EL (cell line): ENCODE measurements around the gene MYT1.

Experiments
- DNase-seq: peaks from one replicate; pipeline ENCODE4 v3.0.0-alpha.2; 2016

MYT1 gene

DNA sequence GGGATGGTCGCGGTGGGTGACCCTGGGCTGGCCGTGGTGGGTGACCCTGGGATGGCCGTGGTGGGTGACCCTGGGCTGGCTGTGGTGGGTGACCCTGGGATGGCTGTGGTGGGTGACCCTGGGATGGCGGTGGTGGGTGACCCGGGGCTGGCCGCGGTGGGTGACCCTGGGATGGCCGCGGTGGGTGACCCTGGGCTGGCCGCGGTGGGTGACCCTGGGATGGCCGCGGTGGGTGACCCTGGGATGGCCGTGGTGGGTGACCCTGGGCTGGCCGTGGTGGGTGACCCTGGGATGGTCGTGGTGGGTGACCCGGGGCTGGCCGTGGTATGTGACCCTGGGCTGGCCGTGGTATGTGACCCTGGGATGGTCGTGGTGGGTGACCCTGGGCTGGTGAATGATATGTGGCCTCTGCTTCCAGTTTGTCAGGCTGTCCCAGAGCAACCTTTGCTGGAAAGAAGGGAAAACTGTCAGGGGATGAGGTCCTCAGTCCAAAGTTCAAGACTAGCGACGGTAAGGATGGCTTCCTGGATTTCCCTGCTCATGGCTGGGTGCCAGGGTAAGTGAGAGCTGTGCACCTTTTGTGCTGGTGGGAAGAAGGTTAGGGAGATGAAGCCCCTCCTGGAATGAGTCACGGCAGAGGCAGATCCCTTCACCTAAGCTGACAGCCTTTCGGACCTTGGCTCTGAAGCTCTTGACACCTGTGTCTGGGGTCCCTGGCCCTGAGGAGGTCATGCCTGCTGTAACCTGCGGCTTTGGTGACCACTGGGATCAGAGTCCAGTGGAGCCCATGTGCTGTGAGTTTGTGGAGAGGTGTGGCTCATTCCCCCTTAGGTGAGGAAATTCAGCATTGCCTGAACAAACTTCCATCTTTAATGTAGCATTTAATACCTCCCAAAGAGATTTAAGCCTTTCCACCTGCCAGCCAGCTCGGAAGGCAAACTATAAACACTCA, 72.2 kb downstream of the MYT1 start:
- DNase-seq = no peak

DNA sequence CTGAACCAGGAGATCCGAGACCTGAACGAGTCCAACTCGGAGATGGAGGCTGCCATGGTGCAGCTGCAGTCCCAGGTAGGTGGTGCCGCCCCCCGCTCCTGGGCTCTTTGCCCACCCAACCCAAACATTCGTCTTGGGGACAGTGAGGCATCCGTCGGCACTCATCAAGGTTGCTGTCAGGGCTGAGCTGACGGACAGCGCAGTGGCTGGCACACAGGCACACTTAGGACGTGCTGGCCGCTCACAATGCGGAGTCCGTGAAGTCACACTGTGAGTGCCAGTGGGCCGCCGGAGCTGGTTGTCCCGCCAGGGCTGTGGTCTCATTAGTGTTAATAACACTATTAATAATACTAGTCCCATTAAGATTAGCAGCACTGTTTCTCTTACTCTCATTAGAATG, 73.1 kb downstream of the MYT1 start:
- DNase-seq = no peak

DNA sequence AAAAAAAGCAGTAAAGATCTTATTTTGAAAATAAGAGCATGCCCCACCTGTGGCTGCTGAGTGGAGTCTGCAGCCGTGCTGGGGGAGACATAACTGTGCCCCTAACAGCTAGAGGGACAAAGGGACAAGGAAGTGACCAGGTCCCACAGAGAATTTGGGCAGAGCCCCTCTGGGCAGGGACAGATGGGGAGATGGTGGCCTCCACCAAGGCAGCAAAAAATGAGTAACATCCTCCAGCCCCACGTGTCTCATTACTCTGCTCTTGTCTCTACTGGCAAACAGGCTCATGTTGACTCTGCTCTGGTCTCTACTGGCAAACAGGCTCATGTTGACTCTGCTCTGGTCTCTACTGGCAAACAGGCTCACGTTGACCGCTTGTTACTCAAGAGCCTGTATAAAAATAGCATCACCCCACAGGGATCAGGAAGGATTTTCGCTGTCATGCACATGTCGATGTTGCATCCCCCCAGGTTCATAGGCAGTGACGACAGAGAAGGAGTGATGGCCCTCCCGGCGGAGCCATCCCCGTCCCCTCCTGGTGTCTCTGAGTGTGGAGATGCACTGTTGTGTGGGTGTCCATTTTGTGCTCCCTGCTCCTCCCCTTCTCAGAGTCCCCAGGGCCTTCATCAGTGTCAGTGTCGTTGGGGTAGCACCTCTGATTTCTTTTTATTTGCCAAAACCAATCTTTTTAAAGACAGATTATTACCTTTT, 74.0 kb downstream of the MYT1 start:
- DNase-seq = no peak

DNA sequence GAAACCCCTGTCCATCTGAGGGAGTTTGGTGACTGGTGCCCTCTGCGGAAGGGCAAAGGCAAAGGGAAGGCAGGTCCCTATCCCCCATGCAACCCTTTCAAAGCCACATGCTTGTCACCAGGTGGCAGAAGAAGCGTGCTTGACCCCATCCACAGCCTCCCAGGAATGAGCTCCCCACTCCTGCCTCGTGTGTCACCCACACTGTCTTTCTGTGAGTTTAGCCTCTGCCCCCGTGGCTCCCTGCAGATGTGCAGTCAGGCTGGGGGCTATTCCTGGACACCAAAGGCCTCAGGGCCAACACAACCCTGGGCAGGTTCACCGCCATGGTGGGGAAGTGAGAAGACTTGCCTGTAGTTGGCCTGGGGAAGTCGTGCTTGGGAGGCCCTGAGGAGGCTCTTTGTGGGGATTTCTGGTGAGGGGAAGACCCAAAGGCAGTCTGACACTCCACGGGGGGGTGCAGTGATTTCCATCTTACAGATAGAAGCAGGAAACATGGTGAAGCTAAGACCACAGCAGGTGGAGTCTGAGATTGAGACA, 74.7 kb downstream of the MYT1 start:
- no peak for DNase-seq

DNA sequence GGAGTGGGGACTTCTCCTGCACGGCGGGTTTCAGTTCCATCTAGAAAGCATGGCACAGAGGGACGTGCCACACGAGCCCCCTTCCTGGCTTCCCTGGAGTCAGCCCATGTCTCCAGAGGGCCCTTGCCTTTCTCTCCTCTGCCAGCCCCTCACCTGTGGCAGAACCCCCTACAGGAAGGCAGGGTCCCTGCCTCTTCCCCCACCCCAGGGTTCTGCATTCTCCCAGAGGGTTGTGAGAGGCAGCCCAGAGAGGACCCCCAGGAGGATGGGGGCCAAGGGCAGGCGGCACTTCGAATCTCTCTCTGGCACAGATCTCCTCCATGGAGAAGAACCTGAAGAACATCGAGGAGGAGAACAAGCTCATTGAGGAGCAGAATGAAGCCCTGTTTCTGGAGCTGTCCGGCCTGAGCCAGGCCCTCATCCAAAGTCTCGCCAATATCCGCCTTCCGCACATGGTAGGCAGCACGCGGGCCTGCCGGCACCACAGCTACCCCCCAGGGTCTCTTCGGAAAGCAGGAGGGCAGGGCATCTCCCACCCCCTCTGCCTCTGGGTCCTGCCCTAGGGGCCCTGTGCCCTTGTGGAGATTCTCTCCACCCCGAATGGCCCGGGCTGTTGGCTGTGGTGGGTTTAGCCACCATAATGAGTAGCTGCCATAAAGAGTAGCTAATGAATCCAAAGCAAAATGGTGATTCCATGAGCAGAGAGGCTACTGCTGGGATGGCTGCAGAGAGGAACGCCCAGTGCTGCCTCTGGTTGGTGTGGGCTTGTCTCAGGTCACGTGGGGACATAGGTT, 75.4 kb downstream of the MYT1 start:
- no peak for DNase-seq

DNA sequence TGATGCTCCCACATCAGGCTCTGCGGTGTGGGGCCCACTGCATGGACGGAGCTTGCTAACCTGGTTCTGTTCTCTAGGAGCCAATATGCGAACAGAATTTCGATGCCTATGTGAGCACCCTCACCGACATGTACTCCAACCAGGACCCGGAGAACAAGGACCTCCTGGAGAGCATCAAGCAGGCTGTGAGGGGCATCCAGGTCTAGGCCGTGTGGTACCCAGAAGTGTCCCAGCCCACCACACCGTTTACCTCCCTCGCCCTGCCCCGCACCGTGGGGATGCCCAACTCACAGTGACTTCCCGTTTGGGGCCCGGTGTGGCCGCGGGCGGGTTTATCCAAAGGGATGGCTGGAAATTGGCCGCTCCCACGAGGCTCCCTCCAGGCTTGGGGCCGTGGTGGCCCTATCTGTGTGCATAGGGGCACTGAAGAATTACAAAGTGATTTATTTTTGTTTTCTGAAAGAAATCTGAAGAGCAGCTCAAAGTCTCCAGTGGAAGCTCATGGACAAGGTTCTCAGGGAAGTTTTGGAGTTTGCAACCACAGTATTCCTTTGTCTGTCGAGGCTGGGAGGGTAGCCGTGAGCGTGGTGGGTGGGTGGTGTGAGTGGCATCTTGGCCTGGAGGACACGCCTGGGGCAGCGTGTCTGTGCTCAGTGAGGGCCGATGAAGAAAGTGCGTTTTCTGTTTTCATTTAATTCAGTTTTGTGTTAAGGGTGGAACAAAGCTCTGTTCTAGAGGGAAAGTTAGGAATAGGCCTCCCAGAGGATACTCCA, 76.2 kb downstream of the MYT1 start:
- DNase-seq = no peak

DNA sequence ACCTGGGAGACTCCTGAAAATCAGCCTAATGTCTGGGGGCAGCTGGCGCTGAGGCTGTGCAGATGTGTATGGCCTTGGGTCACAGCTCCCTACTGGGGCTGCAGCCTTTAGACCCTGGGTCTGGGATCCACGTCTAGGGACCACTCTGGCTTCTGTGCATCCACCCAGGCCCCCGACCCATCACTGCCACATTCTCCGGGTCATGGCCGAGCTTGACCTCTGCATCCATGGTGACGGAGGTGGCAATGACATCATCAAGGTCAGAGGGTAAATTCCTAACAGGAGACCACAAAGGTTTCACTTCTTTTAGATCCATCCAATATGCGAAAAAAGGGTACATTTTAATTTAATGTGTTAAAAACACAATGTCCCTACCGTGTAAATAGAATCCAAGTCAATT, 76.8 kb downstream of the MYT1 start:
- DNase-seq = no peak

DNA sequence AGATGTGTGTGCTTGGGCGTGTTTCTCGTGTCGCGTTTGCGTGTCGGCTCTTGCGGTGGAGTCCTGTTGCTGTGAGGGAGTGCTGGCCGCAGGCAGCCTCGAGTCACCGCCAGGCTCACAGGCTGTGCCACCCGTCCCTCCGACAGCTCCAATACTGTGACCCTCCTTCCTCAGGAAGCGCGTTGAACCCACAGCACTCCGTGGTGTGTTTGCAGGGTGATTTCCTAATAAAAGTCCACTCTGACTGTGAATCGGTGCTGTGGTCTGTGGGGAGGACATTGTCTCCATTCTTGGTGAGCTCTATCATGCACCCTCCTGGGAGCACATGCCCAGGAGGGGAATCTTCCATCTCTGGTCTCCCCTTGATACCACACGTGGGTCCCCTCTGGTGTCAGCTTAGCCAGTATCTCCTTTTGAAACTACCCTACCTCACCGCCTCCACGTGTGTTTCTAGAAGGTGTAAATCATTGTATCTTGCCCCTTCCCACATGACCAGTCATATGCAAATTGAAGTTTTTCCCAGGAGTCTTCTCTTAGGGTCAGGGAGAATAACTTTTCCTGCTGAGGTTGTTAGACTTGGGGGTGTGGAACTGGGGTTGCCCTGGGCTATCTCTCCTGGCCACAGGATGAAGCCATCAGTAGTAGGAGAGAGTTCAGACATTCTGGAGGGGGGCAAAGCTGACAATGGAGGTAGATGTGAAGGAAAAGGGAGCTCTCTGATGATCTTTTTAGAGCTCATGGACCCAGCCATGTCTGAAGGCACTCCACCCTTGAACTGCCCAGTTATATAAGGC, 77.9 kb downstream of the MYT1 start:
- DNase-seq = no peak

DNA sequence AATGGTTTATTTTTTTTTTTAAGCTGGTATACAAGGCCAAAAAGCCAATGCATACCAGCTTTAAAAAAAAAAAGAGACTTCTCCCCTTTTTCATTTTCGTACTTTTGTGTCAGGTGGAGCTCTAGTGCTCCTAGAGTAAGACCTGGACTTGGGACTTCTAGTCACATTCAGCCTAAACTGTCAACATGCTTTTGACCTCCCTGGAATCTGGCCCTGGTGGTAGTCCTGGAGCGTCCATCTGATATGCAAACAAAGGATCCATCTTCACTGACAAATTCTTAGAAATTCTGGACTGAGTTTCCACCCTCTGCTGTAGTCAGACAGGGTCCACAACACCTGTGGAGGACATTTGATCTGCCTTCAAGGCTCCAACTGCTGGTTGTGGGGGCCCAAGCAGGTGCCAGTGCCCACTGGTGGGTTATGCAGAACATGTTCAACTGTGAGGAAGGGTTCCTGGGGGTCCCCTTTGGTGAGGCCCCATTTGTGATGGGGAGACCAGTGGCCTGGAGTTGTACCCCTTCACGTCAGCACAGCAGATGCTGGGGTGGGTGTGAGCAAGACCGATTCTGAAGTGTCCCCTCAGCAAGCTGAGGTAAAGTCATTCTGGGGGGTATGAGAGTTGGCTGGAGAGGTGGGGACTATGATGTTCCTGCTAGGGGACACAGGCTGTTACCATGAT, 78.7 kb downstream of the MYT1 start:
- DNase-seq = no peak

DNA sequence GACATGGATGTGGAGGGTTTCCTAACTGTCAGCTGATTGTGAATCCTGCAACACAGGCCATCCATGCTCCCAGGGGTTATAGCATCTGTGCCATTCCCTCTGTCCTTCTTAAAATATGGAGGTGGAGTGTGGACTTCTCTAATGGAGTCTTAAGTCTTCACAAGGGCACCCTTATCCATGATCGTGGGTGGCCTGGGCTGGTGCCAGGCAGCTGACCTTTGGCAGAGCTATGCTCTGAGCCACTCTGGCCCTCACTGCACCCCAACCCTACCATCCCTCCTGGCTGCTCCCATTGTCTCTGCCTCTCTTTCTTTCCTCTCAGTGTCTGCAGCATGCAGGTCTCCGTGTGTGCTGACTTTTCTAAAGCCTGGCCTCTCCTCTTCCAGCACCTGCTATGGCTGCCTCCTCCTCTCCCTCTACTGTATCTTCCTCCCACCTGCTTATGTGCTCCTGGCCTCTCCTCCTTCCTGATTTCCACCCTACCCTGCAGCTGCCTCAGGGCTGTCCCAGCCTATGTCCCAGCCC, 80.1 kb downstream of the MYT1 start:
- DNase-seq = no peak

DNA sequence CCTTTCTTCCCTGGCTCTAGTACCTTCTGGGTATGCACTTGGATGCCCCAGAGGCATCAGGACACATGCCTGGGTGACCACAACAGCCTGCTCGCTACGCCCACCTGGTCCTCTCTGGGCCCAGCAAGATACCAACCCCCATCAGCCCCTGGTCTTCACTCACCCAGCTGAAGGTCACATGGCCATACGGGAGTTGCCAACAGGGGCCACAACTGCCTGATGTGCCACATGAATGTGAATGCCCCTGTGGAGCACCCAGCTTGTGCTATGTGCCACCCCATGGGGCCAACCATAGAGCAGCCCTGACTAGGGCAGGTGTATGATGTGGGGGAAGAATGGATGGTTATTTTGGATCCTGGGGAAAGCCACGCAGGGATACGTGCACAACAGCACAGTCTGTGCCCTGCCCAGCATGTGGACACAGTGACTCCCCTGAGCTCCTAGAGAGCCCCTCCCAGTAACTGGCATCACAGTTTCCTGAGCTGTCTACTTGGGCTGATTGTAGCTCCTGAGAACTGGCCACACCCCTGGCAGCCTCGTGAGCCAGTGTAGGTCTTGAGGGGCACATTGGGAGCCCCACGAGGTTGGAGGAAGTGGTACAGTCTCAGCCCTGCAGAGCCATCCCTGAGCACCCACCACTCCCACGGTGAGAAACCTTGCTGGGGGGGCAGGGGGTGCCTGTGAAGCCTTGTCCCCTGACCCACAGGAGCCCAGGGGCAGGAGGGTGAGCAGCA, 80.8 kb downstream of the MYT1 start:
- no peak for DNase-seq

DNA sequence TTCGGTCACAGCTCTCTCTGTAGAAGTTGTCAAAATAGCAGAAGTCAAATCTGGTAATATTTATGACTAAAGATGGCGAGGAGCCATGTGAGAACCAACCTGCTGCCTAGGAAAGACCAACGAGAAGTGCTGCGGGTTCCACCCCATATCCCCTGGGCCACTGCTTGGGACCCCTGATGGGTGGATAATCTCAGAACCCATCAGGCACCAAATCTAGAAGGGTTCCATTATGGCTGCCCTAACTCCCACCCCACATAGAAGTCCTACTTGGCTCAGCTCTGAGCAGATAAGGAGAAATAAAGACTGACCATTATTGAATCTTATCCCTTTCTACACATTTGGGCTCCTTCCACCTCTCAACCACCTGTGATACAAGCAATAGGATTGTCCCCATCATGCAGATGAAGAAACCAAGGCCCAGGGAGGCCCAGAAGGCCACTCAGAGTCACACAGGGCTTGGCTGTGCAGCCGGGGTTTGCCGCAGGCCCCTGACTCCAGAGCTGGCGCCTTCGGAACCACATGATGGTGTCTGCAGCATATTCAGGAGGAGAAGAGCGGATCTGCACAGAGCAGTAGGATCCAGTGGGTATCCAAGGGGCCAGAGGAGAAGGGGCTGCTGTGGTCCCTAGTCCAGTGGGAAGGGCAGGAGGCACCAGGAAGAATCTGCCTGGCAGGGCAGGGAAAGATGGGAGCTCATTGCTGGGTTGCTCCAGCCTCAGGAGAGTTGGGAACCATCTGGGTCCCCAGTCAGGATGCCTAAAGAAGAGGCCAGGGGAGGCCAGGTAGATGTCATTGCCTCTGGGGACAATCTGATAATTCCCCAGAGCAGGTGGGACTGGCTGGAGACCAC, 81.7 kb downstream of the MYT1 start:
- no peak for DNase-seq

DNA sequence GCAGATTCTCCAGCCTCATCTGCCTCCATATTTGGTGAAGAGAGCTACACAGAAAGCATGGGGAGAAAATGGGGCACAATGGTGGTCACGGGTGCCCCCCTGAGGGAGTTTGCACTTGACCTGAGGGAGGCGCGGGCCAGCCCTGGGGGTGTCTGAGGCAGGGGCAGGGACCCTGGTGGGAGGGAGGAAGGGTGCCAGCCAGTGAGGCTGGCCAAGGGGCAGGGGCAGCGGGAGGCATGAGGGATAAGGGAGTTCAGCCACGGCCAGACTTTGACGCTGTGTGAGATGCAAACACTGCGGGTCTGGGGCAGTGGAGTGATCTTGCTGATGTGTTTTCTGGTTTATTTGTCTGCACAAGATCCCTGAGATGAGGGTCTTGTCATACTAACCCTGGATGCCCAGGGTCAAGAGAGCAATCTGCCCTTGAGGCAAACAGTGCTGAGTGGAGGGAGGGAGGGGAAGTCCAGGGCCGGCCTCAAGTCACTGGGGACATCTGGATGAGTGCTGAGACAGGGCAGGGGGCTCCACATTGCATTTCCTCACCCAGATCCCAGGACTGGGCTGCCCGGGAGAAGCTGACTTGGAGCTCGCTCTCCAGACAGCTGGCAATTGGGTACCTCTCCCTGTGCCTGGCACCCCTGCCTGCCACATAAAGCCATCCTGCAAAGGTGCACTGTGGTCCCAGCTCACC, 82.5 kb downstream of the MYT1 start:
- no peak for DNase-seq

DNA sequence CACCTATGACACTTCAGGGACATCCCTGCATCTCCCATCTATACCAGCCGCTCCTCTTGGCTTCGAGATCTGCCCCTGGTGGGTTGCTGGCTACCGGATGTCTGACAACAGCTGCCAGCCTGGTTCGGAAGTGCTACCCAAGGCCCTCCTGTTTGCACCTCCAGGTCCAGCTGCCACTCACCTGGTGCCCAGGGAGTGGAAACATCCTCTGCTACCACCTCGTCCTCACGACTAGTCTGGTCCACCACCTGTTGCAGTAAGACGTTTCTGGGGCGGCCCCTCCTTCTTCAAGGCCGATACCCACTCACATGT, 83.0 kb downstream of the MYT1 start:
- DNase-seq = no peak

DNA sequence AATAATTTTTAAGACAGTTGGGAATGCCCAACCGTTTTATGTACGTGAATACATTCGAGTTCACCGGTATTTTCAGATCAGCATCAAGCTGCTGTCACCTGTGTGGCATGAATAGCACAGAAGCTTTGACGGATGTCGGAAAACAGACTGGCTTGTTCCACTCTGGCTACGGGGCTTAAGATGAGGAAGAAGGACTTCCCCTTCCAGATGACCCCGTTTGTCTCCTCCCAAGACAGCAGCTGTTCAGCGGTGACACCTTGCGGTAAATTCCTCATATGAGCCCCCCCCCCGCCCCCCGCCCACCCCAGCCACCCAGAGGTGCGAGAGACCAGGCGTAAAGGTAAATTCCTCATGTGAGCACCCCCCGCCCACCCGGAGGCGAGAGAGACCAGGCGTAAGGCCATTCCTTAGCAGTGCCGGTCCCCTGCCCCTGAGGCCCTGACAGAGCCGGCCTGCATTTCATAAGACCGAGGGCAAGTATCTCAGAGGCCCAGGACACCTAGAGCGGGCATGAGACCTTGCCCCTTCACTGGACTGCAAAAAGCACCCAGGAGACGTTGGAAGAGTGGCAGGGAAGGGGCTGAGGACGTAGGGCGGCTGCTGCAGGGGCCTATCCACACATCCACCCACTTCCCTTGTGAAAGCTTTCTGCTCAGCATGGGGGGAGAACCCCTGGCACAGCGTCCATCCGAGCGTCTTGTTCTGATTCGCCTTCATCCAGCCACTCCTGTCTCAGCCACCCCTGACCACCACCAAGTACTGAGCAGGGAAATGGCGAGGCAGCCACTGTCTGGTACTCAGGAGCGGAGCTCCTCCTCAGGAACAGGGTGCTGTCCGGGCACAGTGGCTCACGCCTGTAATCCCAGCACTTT, 84.0 kb downstream of the MYT1 start:
- no peak for DNase-seq

DNA sequence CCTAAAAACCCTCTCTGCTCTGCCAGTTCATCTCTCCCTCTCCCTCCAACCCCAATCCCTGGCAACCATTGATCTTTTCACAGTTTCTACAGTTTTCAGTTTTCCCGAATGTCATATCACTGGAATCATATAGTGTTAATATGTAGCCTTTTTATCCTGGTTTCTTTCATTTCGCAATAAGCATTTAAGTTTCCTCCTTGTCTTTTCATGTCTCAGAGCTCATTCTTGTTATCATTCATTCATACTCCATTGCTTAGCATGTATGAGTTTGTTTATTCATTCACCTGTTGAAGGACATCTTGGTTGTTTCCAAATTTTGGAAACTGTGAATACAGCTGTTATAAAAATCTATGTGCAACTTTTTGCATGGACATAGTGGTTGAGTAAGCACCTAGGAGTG, 85.8 kb downstream of the MYT1 start:
- no peak for DNase-seq

DNA sequence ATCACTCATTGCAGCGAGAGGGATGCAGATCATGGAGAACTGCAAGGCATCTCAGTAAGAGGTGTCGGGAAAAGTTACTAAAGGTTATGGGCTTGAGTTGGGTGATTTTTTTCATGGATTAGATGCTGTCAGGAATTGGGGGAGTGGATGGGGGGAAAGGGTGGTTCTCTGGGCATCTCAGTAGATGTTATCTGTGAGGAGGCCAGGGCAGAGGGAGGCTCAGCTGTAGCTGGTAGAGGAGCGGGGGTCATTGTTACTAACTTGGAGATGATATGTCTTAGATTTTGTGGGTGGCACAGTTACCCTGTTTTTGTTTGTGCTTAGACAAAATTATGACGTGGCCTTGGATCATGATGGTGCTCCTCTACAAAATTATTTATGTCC, 88.7 kb downstream of the MYT1 start:
- no peak for DNase-seq

DNA sequence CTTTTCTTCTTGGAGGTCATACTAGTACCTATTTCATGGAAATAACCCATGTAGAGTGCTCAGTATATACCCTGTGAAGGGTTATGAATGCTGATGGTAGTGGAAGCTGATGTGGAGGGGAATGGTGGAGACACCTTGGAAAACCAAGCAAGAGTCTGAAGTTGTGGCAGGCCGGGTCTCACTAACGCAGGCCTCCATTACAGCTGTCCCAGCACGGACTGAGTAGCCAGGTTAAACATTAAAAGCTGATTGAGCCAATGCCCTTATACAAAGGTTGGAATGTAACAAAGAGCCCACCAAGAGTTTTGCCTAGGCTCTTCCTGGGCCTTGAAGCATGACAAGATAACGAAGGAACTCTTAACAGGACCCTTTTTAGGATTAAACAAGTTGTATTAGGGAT, 89.2 kb downstream of the MYT1 start:
- DNase-seq = no peak
